Measurements from ENCODE around the gene ERC2.

Gene ERC2

GRCh38 chr3:55885721-55886120 is 582.5 kb downstream of the ERC2 start:
- no peaks in the 10 kb centered on the region for H3K9me3 ChIP-seq (ENCODE audit: low read length)
- H3K4me3 ChIP-seq (ENCODE audit: low read depth in 1 of 2, low read length in 2 of 2) = no peak overlapping the region
- no peaks in the 10 kb centered on the region for H3K27me3 ChIP-seq (ENCODE audit: control insufficient read depth in 1 of 2, insufficient read depth in 2 of 2, low read length in 2 of 2)
- H3K36me3 ChIP-seq (ENCODE audit: insufficient read depth, low read length) = no peaks in the 10 kb centered on the region
- no peak overlapping the region for H3K27ac ChIP-seq (ENCODE audit: low read depth, low read length)
- no peaks in the 10 kb centered on the region for H3K4me1 ChIP-seq (ENCODE audit: insufficient read depth, low read length)
- no peak overlapping the region for H3K9ac ChIP-seq (ENCODE audit: low read length)

GRCh38 chr3:55884491-55885285 is 583.6 kb downstream of the ERC2 start:
- Histone ChIP-seq H3K27me3 (ENCODE audit: control insufficient read depth in 1 of 2, insufficient read depth in 2 of 2, low read length in 2 of 2) (no peaks in the 10 kb centered on the region), H3K9me3 (ENCODE audit: low read length) (no peaks in the 10 kb centered on the region), H3K36me3 (ENCODE audit: insufficient read depth, low read length) (no peaks in the 10 kb centered on the region), H3K4me1 (ENCODE audit: insufficient read depth, low read length) (no peaks in the 10 kb centered on the region), H3K27ac (ENCODE audit: low read depth, low read length) (no peak overlapping the region), H3K4me3 (ENCODE audit: low read depth in 1 of 2, low read length in 2 of 2) (no peak overlapping the region), H3K9ac (ENCODE audit: low read length) (no peak overlapping the region)

- Histone ChIP-seq H3K27me3 (ENCODE audit: control insufficient read depth in 1 of 2, insufficient read depth in 2 of 2, low read length in 2 of 2) (no peaks in the 10 kb centered on the region), H3K9ac (ENCODE audit: low read length) (no peak overlapping the region), H3K36me3 (ENCODE audit: insufficient read depth, low read length) (no peaks in the 10 kb centered on the region), H3K4me1 (ENCODE audit: insufficient read depth, low read length) (no peaks in the 10 kb centered on the region), H3K9me3 (ENCODE audit: low read length) (no peaks in the 10 kb centered on the region), H3K4me3 (ENCODE audit: low read depth in 1 of 2, low read length in 2 of 2) (no peak overlapping the region), H3K27ac (ENCODE audit: low read depth, low read length) (no peak overlapping the region)
These were observed 584.2 kb downstream of the ERC2 start for GRCh38 chr3:55884066-55884465.

GRCh38 chr3:55882006-55882405 is 586.3 kb downstream of the ERC2 start:
- no peaks in the 10 kb centered on the region for H3K9me3 ChIP-seq (ENCODE audit: low read length)
- H3K36me3 ChIP-seq (ENCODE audit: insufficient read depth, low read length) = no peaks in the 10 kb centered on the region
- H3K4me3 ChIP-seq (ENCODE audit: low read depth in 1 of 2, low read length in 2 of 2) = no peak overlapping the region
- H3K27ac ChIP-seq (ENCODE audit: low read depth, low read length) = no peak overlapping the region
- no peaks in the 10 kb centered on the region for H3K4me1 ChIP-seq (ENCODE audit: insufficient read depth, low read length)
- H3K9ac ChIP-seq (ENCODE audit: low read length) = no peak overlapping the region
- H3K27me3 ChIP-seq (ENCODE audit: control insufficient read depth in 1 of 2, insufficient read depth in 2 of 2, low read length in 2 of 2) = no peaks in the 10 kb centered on the region

- no peak overlapping the region for H3K9ac ChIP-seq (ENCODE audit: low read length)
- H3K27ac ChIP-seq (ENCODE audit: low read depth, low read length) = no peak overlapping the region
- H3K27me3 ChIP-seq (ENCODE audit: control insufficient read depth in 1 of 2, insufficient read depth in 2 of 2, low read length in 2 of 2) = no peaks in the 10 kb centered on the region
- no peaks in the 10 kb centered on the region for H3K36me3 ChIP-seq (ENCODE audit: insufficient read depth, low read length)
- no peaks in the 10 kb centered on the region for H3K4me1 ChIP-seq (ENCODE audit: insufficient read depth, low read length)
- H3K4me3 ChIP-seq (ENCODE audit: low read depth in 1 of 2, low read length in 2 of 2) = no peak overlapping the region
- no peaks in the 10 kb centered on the region for H3K9me3 ChIP-seq (ENCODE audit: low read length)
These were observed 587.9 kb downstream of the ERC2 start for GRCh38 chr3:55880357-55880756.

GRCh38 chr3:55879901-55880331 is 588.4 kb downstream of the ERC2 start:
- no peaks in the 10 kb centered on the region for H3K9me3 ChIP-seq (ENCODE audit: low read length)
- no peak overlapping the region for H3K27ac ChIP-seq (ENCODE audit: low read depth, low read length)
- H3K4me1 ChIP-seq (ENCODE audit: insufficient read depth, low read length) = no peaks in the 10 kb centered on the region
- no peak overlapping the region for H3K9ac ChIP-seq (ENCODE audit: low read length)
- H3K36me3 ChIP-seq (ENCODE audit: insufficient read depth, low read length) = no peaks in the 10 kb centered on the region
- no peaks in the 10 kb centered on the region for H3K27me3 ChIP-seq (ENCODE audit: control insufficient read depth in 1 of 2, insufficient read depth in 2 of 2, low read length in 2 of 2)
- H3K4me3 ChIP-seq (ENCODE audit: low read depth in 1 of 2, low read length in 2 of 2) = no peak overlapping the region

GRCh38 chr3:55877703-55878102 is 590.6 kb downstream of the ERC2 start:
- Histone ChIP-seq H3K4me1 (ENCODE audit: insufficient read depth, low read length) (no peaks in the 10 kb centered on the region), H3K36me3 (ENCODE audit: insufficient read depth, low read length) (no peaks in the 10 kb centered on the region), H3K9me3 (ENCODE audit: low read length) (no peaks in the 10 kb centered on the region), H3K27me3 (ENCODE audit: control insufficient read depth in 1 of 2, insufficient read depth in 2 of 2, low read length in 2 of 2) (no peaks in the 10 kb centered on the region), H3K27ac (ENCODE audit: low read depth, low read length) (no peak overlapping the region), H3K9ac (ENCODE audit: low read length) (no peak overlapping the region), H3K4me3 (ENCODE audit: low read depth in 1 of 2, low read length in 2 of 2) (no peak overlapping the region)

- Histone ChIP-seq H3K4me3 (ENCODE audit: low read depth in 1 of 2, low read length in 2 of 2) (no peak overlapping the region), H3K27me3 (ENCODE audit: control insufficient read depth in 1 of 2, insufficient read depth in 2 of 2, low read length in 2 of 2) (no peaks in the 10 kb centered on the region), H3K9ac (ENCODE audit: low read length) (no peak overlapping the region), H3K9me3 (ENCODE audit: low read length) (no peaks in the 10 kb centered on the region), H3K27ac (ENCODE audit: low read depth, low read length) (no peak overlapping the region), H3K4me1 (ENCODE audit: insufficient read depth, low read length) (no peaks in the 10 kb centered on the region), H3K36me3 (ENCODE audit: insufficient read depth, low read length) (no peaks in the 10 kb centered on the region)
These were observed 591.7 kb downstream of the ERC2 start for GRCh38 chr3:55876560-55876959.

GRCh38 chr3:55875113-55875512 is 593.2 kb downstream of the ERC2 start:
- Histone ChIP-seq H3K36me3 (ENCODE audit: insufficient read depth, low read length) (no peaks in the 10 kb centered on the region), H3K27ac (ENCODE audit: low read depth, low read length) (no peak overlapping the region), H3K4me3 (ENCODE audit: low read depth in 1 of 2, low read length in 2 of 2) (no peak overlapping the region), H3K9me3 (ENCODE audit: low read length) (no peaks in the 10 kb centered on the region), H3K27me3 (ENCODE audit: control insufficient read depth in 1 of 2, insufficient read depth in 2 of 2, low read length in 2 of 2) (no peaks in the 10 kb centered on the region), H3K4me1 (ENCODE audit: insufficient read depth, low read length) (no peaks in the 10 kb centered on the region), H3K9ac (ENCODE audit: low read length) (no peak overlapping the region)

GRCh38 chr3:55873523-55874254 is 594.6 kb downstream of the ERC2 start:
- H3K9ac ChIP-seq (ENCODE audit: low read length) = no peak overlapping the region
- no peaks in the 10 kb centered on the region for H3K36me3 ChIP-seq (ENCODE audit: insufficient read depth, low read length)
- H3K9me3 ChIP-seq (ENCODE audit: low read length) = no peaks in the 10 kb centered on the region
- H3K4me3 ChIP-seq (ENCODE audit: low read depth in 1 of 2, low read length in 2 of 2) = no peak overlapping the region
- no peaks in the 10 kb centered on the region for H3K27me3 ChIP-seq (ENCODE audit: control insufficient read depth in 1 of 2, insufficient read depth in 2 of 2, low read length in 2 of 2)
- H3K27ac ChIP-seq (ENCODE audit: low read depth, low read length) = no peak overlapping the region
- no peaks in the 10 kb centered on the region for H3K4me1 ChIP-seq (ENCODE audit: insufficient read depth, low read length)

GRCh38 chr3:55870594-55870993 is 597.7 kb downstream of the ERC2 start:
- no peaks in the 10 kb centered on the region for H3K9me3 ChIP-seq (ENCODE audit: low read length)
- H3K36me3 ChIP-seq (ENCODE audit: insufficient read depth, low read length) = no peaks in the 10 kb centered on the region
- H3K4me3 ChIP-seq (ENCODE audit: low read depth in 1 of 2, low read length in 2 of 2) = no peak overlapping the region
- H3K27me3 ChIP-seq (ENCODE audit: control insufficient read depth in 1 of 2, insufficient read depth in 2 of 2, low read length in 2 of 2) = no peaks in the 10 kb centered on the region
- H3K9ac ChIP-seq (ENCODE audit: low read length) = no peak overlapping the region
- H3K27ac ChIP-seq (ENCODE audit: low read depth, low read length) = no peak overlapping the region
- H3K4me1 ChIP-seq (ENCODE audit: insufficient read depth, low read length) = no peaks in the 10 kb centered on the region

- H3K4me3 ChIP-seq (ENCODE audit: low read depth in 1 of 2, low read length in 2 of 2) = no peak overlapping the region
- no peaks in the 10 kb centered on the region for H3K27me3 ChIP-seq (ENCODE audit: control insufficient read depth in 1 of 2, insufficient read depth in 2 of 2, low read length in 2 of 2)
- no peaks in the 10 kb centered on the region for H3K36me3 ChIP-seq (ENCODE audit: insufficient read depth, low read length)
- H3K9me3 ChIP-seq (ENCODE audit: low read length) = no peaks in the 10 kb centered on the region
- H3K9ac ChIP-seq (ENCODE audit: low read length) = no peak overlapping the region
- H3K27ac ChIP-seq (ENCODE audit: low read depth, low read length) = no peak overlapping the region
- no peaks in the 10 kb centered on the region for H3K4me1 ChIP-seq (ENCODE audit: insufficient read depth, low read length)
These were observed 599.9 kb downstream of the ERC2 start for GRCh38 chr3:55868347-55868746.

Data from muscle layer of colon (tissue), 2 donors.